Activated T-cell treated with anti-CD3 and anti-CD28 coated beads, Interleukin-2, amount 50 U/mL, for 1 hour (primary cell): ENCODE results near the gene RPS8.
"Not testable (repeated sequence)": the region's sequence is repeated elsewhere in the genome, so short reads cannot be mapped to it uniquely, and the experiment has no call there.

Experiments
- DNase-seq: peaks from one replicate; pipeline ENCODE4 v3.0.0-alpha.2; 2020

Gene RPS8

DNA sequence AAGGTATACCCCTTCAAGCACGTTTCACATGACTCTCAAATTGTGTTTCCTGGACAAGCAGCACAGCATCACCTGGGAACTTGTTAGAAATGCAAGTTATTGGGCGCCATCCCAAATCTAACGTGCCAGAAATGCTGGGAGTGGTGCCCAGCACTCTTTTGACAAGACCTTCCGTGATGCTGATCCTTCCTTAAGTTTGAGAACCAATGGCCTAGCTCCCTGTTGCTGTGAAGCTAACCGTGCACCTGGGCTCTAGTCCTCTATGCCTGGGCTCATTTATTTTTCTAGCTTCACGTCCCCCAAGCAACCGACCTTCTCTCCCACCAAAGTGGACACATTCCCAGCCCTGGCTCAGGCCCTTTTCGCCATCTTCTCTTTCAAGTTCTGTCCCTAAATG, 8.4 kb downstream of the RPS8 start:
- no peak for DNase-seq

DNA sequence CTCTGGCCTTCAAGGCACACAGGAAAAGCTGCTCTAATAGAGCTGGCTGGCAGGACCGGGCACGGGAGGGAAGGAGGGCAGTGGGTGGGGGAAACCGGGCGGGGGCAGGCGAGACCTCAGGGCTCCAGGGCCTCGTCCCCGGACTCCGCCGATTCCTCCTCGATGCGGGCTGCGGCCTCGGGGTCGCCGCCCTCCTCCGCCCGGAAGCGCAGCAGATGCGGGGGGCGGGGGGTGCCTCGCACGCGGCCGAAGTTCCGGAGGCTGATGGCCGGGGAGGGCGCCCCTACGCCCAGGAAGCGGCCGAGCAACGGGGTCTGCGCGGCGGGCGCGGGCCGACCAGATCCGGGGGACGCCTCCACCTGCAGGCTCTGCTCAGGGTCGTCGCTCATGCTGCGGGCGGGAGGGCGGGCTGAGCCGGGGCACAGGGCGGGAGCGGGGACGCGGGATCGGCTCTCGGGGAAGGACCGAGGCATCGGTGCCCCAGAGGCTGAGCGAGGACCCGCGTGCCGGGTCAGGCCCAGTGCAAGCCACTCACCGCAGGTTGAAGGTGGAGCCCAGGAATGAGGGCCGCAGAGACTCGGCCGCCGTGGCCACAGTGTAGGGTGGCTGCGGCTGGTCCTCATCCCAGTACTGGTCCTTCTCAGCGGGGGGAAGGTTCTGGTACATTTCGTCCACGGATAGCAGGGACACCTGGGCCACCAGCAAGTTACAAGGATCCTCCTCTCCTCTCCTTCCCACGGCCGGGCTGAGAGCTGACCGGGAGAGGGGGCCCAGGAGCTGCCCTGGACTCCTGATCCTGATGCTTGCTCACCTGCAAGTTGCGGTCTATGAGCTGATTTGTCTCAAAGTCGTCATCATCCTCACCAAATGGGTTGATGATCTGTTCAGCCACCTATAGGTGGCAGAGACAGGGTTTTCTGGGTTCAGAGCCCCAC, 9.0 kb downstream of the RPS8 start:
- DNase-seq: peak; percentile 43

DNA sequence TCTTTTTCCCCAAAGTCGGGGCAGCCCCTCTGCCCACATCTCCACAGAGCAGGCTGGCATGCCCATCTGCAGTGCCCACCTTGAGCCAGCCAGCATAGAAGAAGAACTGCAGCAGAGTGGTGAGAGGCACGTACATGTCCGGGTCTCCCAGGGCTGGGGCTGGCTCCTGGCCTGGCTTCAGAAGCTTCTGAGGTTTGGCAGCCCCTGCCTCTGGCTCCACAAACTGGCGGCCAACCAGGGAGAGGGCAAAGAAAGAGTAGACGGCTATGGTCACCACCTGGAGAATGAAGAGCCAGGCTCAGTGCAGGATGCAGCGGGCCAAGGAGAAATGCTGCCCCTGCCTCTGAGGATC, 9.7 kb downstream of the RPS8 start:
- DNase-seq: no peak

DNA sequence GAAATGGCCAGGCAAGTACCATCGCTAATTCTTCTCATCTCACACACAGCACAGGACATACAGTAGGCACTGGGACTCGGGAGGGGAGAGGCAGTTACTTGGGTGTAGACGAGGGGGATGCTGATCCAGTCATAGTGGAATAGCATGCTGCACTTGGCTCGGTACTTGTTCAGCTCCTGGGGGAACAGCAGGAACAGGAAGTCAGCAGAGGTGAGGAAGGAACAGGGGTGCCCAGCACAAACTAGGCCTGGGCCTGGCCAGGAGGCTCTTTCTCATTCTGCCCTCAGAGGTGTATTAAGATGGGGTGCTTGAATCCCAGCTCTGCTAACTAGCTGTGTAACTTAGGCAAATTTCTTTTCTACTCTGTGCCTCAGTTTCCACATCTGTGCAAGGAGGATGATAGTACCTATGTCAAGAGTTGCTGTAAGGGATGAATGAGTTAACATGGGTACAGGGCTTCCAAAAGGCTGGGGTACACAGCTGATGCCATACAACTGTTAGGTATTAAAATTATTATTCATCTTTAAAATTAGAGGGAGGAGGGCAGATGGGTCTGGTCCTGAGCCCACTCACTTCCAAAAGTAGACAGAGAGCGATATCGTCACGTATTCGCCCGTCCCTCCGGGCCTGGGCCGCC, 10.3 kb downstream of the RPS8 start:
- DNase-seq: no peak

DNA sequence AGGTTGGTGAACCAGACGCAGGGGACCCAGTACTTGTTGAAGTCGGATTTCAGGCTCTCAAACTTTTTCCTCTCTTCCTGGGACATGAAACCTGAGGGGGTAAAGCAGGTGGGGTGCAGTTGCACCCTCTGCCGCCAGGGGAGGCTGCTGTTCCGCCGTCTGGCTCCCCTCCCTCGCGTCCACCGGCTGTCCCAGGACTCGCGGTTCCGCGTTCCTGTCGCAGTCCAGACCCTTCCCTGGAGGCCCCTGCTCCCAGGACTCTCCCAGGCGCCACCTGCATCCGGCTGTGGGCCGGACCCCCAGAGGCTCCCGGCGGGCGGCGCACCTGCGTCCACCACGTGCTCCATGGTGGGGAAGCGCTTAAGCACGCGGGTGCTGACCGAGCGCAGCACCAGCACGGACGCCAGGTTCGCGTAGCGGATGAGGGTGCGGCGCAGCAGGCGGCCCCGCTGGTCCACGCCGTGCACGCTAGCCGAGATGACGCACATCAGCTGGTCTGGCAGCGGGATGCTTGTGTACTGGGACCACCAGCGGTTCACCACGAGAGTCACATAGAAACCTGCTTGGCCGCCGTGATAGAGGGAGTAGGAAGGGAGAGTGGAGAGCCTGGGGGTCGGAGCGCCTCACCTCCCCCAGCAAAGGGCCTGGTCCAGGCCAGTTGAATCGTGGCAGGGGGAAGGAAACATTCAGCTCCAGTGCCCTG, 10.9 kb downstream of the RPS8 start:
- DNase-seq: peak; percentile 88

DNA sequence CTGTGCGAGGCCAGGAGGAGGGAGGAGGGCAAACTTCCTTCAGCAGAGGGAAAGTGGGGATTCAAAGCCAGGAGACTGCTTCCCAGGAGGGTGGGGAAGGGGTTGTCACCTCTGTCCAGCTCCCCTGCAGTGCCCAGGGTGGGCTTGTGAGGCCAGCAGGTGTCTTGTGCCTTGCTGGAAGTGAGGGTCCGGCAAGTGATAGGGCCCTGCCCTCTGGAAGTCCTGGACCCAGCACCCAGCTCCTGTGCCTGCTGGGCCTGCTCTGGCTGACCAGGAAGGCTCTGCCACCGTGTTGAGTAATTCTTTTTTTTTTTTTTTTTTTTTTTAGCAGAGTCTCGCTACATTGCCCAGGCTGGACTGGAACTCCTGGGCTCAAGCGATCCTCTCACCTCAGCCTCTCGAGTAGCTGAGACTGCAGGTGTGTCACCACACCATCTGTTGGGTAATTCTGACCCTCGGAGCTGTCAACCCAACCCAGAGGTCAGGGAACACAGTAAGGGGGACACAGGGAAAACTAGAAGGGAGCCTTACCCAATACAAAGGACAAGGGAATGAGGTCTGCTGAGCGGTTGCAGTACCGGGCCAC, 11.6 kb downstream of the RPS8 start:
- DNase-seq: no peak

DNA sequence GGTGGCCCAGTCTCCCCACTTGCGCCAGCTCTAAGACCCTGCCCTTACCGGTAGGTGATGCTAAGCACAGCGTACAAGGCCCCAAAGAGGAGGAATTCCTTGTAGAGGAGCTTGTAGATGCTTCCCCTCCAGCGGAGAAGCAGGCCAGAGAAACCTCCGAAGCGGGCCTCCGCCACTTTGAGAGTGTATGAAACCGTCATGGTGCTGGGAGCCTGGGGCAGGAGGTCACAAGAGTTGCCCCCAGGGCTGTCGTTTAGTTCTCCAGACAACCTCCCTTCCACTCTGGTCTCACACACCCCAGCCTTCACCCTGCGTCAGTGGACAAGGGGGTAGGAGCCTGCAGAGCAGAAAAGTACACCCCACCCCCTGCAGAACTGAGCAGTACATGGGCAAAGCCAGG, 12.2 kb downstream of the RPS8 start:
- no peak for DNase-seq

DNA sequence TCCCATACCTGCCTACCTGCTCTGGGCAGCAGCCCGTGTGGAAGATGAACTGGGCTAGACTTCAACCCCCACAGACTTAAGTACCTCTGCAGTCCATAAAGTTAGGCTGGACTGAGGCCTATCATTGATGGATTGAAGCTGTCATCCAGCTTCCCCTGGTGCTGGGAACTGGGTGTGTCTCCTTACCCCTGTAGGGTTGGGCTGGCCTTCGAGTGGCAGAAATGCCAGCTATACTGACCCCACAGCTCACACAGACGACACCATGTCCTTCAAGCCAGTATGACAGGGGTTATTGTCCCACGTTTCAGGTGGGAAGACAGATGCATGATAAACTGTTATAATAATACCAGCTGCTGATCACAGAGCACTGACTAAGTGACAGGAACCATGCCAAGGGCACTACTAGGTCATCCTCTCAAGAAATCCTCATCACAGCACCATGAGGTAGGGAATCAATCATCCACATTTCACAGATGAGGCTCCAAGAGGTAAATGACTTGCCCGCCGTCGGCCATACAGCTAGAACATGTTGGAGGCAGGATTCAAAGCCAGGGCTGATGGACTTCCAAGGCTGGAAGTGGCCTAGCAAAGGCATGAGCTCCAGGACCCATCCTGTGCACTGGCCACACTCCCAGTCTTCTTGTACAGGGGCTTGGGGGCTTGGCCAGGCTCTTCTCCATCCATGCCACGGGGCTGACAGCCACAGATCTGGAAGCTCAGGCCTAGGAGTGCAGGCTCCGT, 12.9 kb downstream of the RPS8 start, which contains the start of gene BEST4:
Gene BEST4, minus strand, starts transcription at position 51 of the 741 bp plus-strand sequence. CDS start 465 bp downstream, outside the sequence.
- DNase-seq: no peak

DNA sequence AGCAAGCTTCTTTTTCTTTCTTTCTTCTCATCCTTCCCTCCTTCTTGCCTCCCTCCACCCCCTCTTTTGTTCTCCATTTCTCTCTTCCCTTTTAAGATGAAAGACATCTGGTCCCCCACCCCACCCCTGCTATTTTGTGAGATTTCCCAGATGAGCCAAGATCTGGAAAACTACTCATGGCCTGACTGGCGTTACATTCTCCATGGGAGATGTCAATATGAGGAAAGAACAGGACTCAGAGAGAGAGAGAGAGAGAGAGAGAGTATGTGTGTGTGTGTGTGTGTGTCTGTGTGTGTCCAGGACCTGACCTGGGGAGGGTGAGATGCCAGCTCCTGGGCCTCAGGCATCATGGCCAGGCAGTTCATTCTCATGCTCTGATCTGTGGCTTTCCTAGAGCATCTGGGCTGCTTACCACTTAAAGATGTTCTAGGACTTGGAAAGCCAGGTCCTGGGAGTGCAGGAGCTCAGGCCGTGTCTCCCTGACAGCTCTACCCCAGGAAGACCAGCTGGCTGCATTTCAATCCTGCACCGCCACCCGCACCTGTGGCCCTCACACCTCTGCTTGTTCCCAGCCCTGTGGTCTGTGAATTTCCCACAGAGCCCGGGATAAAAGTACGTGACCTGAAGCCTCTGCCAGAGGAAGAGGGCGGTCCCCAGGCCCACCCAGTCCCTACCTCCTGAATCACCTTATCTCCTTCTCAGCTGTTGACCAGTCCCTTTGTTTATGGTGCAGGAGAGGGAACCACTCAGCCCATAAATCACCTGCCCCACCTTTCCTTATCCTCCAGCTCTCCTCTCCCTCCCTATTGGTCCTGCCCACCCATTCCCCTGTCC, 15.8 kb downstream of the RPS8 start:
- no peak for DNase-seq

DNA sequence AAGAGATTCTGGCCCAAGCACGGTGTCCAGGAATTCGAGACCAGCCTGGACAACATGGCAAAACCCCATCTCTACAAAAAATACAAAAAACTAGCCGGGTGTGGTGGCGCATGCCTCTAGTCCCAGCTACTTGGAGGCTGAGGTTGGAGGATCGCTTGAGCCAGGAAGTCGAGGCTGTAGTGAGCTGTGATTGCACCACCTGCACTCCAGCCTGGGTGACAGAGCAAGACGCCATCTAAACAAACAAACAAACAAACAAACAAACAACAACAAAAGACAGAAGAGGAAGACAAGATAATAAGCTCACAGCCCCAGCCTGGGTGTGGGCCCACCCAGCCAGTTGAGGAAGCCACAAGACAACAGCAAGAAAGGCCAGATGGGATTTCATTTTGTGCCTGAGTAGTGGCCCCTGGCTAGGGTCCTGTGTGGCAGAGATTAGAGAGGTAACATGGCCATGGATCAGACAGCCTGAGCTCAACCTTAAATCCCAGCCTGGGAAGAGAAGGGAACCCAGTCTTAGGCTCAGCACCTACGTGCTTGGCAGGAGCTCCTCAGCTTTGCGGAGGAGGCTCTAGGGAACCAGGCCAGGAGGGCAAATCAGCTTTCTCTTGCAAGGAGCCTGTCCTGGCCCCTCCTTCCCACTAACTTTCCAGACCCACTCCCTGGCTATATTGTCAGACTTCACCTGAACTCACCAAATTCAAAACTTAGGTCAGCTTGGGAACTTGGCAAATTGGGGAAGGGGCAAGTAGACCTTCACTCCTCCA, 17.6 kb downstream of the RPS8 start:
- DNase-seq: no peak

DNA sequence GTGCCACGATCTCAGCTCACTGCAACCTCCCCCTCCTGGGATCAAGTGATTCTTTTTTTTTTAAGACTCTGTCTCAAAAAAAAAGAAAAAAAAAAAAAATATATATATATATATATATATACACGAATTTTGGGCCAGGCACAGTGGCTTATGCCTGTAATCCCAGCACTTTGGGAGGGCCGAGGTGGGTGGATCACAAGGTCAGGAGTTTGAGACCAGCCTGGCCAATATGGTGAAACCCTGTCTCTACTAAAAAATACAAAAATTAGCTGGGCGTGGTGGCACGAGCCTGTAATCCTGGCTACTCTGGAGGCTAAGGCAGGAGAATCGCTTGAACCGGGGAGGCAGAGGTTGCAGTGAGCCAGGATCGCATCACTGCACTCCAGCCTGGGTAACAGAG, 22.5 kb downstream of the RPS8 start:
- DNase-seq: not testable (repeated sequence)

DNA sequence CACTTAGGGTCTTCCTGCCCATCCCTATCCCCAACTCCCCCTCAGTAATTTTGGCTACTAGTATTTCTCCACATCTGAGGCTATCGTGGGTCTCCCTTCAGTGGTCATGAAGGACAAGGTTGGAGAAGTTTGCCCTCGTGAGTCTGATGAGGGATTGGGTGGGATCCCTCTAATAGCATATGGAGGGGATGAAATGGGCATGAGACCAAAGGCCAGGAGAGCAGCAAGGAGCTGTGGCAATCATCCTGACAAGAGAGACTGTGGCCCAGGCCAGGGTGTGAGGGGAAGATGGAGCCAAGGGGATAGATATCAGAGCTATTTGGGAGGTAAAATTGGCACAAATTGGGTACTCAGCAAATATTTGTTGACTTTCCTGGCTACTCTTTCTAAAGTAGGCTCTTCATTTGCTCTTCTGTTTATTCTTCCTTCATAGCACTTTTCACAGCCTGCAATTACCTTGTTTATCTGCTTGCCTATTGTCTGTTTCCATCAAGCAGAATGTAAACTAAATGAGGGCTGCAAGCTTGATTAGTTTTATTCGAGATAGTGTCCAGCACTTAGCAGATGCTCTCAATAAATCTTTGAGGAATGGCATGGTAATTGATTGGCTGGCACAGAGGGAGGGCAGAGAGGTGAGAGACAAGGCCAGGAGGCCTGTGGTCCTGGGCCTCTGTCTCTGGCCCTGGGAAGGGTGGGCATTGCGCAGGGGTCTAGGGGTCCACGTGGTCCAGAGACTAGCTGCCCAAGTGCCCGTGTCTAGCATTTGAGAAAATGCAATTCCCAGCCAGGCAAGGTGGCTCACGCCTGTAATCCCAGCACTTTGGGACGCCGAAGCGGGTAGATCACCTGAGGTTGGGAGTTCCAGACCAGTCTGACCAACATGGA, 23.4 kb downstream of the RPS8 start:
- DNase-seq: peak; percentile 20

DNA sequence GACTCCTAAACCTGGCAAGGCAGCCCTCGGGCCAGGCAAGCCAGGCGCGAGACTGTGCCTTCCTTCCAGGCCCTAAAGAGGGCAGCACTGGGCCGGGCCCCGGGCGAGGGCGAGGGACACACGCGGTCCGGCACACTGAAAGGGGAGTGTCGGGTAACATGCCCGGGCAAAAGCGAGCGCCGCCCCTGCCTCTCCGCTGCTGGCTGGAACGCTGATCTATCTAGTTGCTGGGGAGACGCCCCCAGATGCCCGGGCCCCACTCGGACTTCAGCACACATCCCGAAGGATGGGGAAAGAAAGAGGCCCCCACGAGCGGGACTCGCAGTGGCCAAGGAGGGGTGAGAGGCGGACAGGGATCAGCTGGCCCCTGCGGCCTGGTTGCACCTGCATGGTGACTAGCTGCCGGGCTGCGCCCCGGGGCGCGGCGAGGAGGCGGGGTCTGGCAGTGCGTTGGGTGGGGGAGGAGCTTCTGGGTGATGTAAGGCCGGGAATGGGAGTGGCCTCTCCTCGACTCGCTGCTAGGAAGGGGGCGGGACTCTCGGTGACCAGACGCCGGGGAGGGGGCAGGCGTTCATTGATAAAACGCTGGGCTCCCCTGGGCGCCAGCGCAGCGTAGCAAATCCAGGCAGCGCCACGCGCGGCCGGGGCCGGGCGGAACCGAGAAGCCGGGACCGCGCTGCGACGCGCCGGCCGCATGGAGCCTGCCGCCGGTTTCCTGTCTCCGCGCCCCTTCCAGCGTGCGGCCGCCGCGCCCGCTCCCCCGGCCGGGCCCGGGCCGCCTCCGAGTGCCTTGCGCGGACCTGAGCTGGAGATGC, 24.6 kb downstream of the RPS8 start, which contains the start of gene PLK3:
Gene PLK3, plus strand, starts transcription at position 608 of the 815 bp plus-strand sequence. Its CDS starts 87 bp downstream, at position 695.
- DNase-seq: peak; percentile 97

DNA sequence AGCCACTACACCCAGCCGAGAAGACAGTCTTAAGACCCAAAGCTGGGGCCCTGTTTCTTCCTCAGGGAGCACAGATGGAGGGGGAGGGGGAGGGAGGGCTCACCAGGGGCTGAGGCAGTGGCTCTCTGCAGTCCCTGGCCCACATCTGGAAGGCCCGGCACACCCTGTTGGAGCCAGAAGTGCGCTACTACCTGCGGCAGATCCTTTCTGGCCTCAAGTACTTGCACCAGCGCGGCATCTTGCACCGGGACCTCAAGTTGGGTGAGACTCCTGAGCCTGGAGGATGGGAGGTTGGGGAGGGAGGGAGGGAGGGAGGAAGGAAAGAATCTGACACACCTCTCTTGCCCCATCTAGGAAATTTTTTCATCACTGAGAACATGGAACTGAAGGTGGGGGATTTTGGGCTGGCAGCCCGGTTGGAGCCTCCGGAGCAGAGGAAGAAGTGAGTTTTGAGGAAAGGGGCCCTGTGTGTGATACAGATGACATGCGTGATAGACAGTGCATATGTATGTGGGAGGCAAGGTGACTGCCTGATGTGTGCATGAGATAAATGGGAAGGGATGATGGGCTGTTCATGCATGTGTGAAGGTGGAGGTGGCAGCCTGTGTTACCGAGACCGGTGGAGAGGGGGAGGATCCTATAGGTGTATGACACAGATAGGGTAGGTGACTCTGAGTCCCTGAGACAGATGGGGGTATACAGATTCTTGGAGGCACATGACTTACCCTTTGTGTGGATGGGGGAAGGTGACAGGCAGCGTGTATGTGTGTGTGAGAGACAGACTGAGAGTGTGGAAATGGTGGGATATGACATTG, 26.4 kb downstream of the RPS8 start:
- DNase-seq: peak; percentile 49

DNA sequence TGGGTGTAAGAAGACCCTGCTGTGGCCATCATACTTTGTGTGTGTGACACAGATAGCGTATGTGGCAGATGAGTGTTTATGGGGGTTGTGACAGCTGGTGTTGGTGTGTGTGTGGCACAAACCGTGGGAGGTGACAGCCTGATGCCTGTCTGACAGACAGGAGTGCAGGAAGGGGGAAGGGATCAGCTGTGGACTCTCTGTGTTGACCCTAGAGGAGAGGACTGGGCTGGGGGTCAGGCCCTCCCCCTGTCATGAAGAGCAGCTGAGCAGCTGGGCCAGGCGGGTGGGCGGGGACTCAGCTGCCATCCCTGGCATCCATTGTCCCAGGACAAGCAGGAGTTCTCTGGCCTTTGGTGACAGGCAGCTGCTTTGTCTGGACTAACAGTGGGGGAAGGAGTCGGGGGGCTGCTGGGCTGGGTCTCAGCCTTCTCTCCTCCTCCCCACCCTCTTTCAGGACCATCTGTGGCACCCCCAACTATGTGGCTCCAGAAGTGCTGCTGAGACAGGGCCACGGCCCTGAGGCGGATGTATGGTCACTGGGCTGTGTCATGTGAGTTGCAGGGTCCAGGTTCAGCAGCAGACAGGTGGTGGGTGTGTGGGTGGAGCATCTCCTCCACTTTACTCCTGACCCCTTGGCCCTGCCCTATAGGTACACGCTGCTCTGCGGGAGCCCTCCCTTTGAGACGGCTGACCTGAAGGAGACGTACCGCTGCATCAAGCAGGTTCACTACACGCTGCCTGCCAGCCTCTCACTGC, 27.1 kb downstream of the RPS8 start:
- DNase-seq: peak; percentile 39

DNA sequence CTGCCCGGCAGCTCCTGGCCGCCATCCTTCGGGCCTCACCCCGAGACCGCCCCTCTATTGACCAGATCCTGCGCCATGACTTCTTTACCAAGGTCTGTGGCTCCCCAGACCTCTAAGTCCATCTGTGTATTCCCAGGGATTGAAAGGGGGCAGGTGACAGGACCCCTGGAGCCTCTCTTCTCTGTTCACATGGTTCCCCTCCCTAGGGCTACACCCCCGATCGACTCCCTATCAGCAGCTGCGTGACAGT, 27.6 kb downstream of the RPS8 start:
- DNase-seq: no peak
